CD14-positive monocyte (primary cell): ENCODE data around the gene GIGYF2. TPM values are rescaled to one million over a fixed set of nuclear protein-coding genes. Genes with fewer than 3 reads are reported as not detected.

Experiments used
- DNase-seq, 3 donors: peaks; one replicate each; pipeline ENCODE4 v3.0.0-alpha.2; 2011 to 2022
- H2AFZ ChIP-seq: 2 replicates; pipeline ENCODE4 v1.6.0; 2012; ENCODE audit warnings: mild to moderate bottlenecking, low read depth, low read length, inconsistent platforms; ENCODE audit not compliant: insufficient read depth, poor library complexity, severe bottlenecking
- H3K27ac ChIP-seq, 2 donors: 1 replicate in 1 of 2; 2 replicates in 1 of 2; pipeline ENCODE4 v1.5.1; 2012 to 2013; ENCODE audit warnings: low read length in 2 of 2, control low read depth in 1 of 2, inconsistent platforms in 1 of 2, low read depth in 1 of 2, mild to moderate bottlenecking in 1 of 2
- H3K27me3 ChIP-seq, 2 donors: one replicate each; pipeline versions ENCODE4 v1.6.0 to v1.6.1; 2011 to 2013; ENCODE audit warnings: low read length in 2 of 2; ENCODE audit not compliant: control insufficient read depth in 2 of 2, insufficient read depth in 2 of 2
- H3K36me3 ChIP-seq, 2 donors: replicated peaks in 1 of 2; 1 replicate in 1 of 2; 2 replicates in 1 of 2; pipeline versions ENCODE4 v1.5.1 to v1.6.1; 2012 to 2013; ENCODE audit warnings: low read length in 2 of 2, control low read depth in 1 of 2, inconsistent platforms in 1 of 2, mild to moderate bottlenecking in 1 of 2; ENCODE audit not compliant: insufficient read depth in 2 of 2, control insufficient read depth in 1 of 2
- H3K4me1 ChIP-seq, 2 donors: 1 replicate in 1 of 2; 2 replicates in 1 of 2; pipeline versions ENCODE4 v1.5.1 to v1.6.1; 2012 to 2013; ENCODE audit warnings: low read length in 2 of 2, control low read depth in 1 of 2, inconsistent platforms in 1 of 2, mild to moderate bottlenecking in 1 of 2, moderate library complexity in 1 of 2; ENCODE audit not compliant: insufficient read depth in 2 of 2, control insufficient read depth in 1 of 2
- H3K4me2 ChIP-seq: replicated peaks from 2 replicates; pipeline ENCODE3; 2012; ENCODE audit warnings: low read length, moderate library complexity, mild to moderate bottlenecking; ENCODE audit not compliant: poor library complexity, severe bottlenecking; ENCODE audit errors: extremely low read depth
- H3K4me3 ChIP-seq, 3 experiments: fragments of 200-600 bp in 1 of 3; sonication (generic) in 1 of 3; replicated peaks in 1 of 3; 1 replicate in 2 of 3; 2 replicates in 1 of 3; pipeline ENCODE4 v1.5.1; 2011 to 2013; ENCODE audit warnings: low read length in 3 of 3, mild to moderate bottlenecking in 3 of 3, control low read depth in 2 of 3, low read depth in 2 of 3, inconsistent platforms in 1 of 3, moderate library complexity in 1 of 3
- H3K79me2 ChIP-seq: 2 replicates; pipeline ENCODE4 v1.6.0; 2012; ENCODE audit warnings: mild to moderate bottlenecking, control low read depth, inconsistent platforms, low read length, moderate library complexity; ENCODE audit not compliant: insufficient read depth
- H3K9ac ChIP-seq: 2 replicates; pipeline ENCODE4 v1.6.0; 2017; ENCODE audit warnings: low read length, mild to moderate bottlenecking; ENCODE audit not compliant: insufficient read depth, poor library complexity, severe bottlenecking
- H3K9me3 ChIP-seq, 2 donors: replicated peaks in 1 of 2; 1 replicate in 1 of 2; 2 replicates in 1 of 2; pipeline versions ENCODE4 v1.5.1 to v1.6.1; 2012 to 2013; ENCODE audit warnings: low read length in 2 of 2, control low read depth in 1 of 2; ENCODE audit not compliant: control insufficient read depth in 1 of 2, insufficient read depth in 1 of 2
- H4K20me1 ChIP-seq: 2 replicates; pipeline ENCODE4 v1.6.0; 2012; ENCODE audit warnings: mild to moderate bottlenecking, low read length, control low read depth, moderate library complexity; ENCODE audit not compliant: insufficient read depth
- H3K27ac Mint-ChIP-seq, 7 donors: one replicate each; pipeline ENCODE4 v1.8.0; 2020; ENCODE audit warnings: mild to moderate bottlenecking in 7 of 7, mixed read lengths in 7 of 7, moderate library complexity in 6 of 7, inconsistent platforms in 2 of 7
- H3K27me3 Mint-ChIP-seq, 3 donors: one replicate each; pipeline ENCODE4 v1.8.0; 2021 to 2022; ENCODE audit warnings: low read depth in 3 of 3, mild to moderate bottlenecking in 3 of 3, mixed read lengths in 3 of 3, moderate library complexity in 3 of 3, inconsistent platforms in 1 of 3
- H3K36me3 Mint-ChIP-seq, 2 donors: one replicate each; pipeline ENCODE4 v1.8.0; 2020; ENCODE audit warnings: mixed read lengths in 2 of 2, inconsistent platforms in 1 of 2, mild to moderate bottlenecking in 1 of 2
- H3K4me1 Mint-ChIP-seq: one replicate; pipeline ENCODE4 v1.8.0; 2020; ENCODE audit warnings: mild to moderate bottlenecking, mixed read lengths
- H3K4me3 Mint-ChIP-seq, 2 donors: one replicate each; pipeline ENCODE4 v1.8.0; 2020; ENCODE audit warnings: mild to moderate bottlenecking in 2 of 2, mixed read lengths in 2 of 2, moderate library complexity in 1 of 2
- H3K9me3 Mint-ChIP-seq, 7 donors: one replicate each; pipeline ENCODE4 v1.8.0; 2020 to 2022; ENCODE audit warnings: mixed read lengths in 7 of 7, mild to moderate bottlenecking in 6 of 7, moderate library complexity in 6 of 7, inconsistent platforms in 2 of 7
- CTCF ChIP-seq: fragments of 200-600 bp; IDR thresholded peaks from one replicate; pipeline ENCODE4 v1.8.0; 2022; ENCODE audit warnings: antibody characterized with exemption, mild to moderate bottlenecking
- WGBS: methylation state at CpG from one replicate; pipeline ENCODE4 v1.1.5; 2013; ENCODE audit warnings: missing lambda C conversion rate; ENCODE audit not compliant: insufficient coverage; 5-methylcytosine and 5-hydroxymethylcytosine counted together
- intact Hi-C, 2 donors: fragments of 100-400 bp; cut with micrococcal nuclease; formaldehyde crosslinking; loops; one replicate each; pipeline versions ENCODE4 v1.15.0 to v1.15.1; 2023
- polyA plus RNA-seq, 3 donors: library from polyadenylated mRNA; depleted of rRNA in 1 of 3; unstranded in 2 of 3; stranded (reverse) in 1 of 3; fragments of 300-500 nt in 2 of 3; fragments of >200 nt in 1 of 3; fragmentation: Illumina TruSeq in 2 of 3; gene quantifications; 1 replicate in 2 of 3; 2 replicates in 1 of 3; pipeline ENCODE4 v1.2.3, GENCODE V29; 2012 to 2021

Gene GIGYF2
- polyA plus RNA-seq, 3 donors: 7.7 to 20.7 (median 17.3) TPM

DNA sequence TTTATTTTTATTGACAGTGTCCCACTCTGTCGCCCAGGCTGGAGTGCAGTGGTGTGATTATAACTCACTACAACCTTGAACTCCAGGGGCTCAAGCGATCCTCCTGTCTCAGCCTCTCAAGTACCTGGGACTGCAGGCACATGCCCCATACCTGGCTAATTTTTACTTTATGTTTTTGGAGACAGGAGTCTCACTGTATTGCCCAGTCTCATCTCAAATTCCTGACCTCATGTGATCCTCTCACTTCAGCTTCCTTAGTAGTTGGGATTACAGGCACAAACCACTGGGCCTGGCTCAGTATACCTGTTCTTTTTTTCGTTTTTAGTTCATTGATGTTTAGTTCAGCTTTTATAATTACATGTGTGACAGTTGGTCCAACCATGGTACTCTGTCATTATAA is 132.9 kb downstream of the GIGYF2 start:
- no CpG with 5 or more reads among the region's 3 CpGs for WGBS
- no peak overlapping the region for H3K4me3 ChIP-seq
- H3K4me1 ChIP-seq: no peaks in the 10 kb centered on the region
- H3K4me2 ChIP-seq: no peak overlapping the region
- no peaks in the 10 kb centered on the region for H3K9me3 ChIP-seq
- Mint-ChIP-seq H3K4me1 (no peaks in the 10 kb centered on the region), H3K9me3 (peaks cover 0 to 3% (median 0%) of the 10 kb centered on the region in 7 donors), H3K4me3 (no peak overlapping the region), H3K36me3 (peaks cover 82 to 88% of the 10 kb centered on the region in 2 donors), H3K27me3 (peaks cover 0 to 1% (median 0%) of the 10 kb centered on the region in 3 donors), H3K27ac (peak overlapping the region in 1 of 7 donors; percentile 12)
- no peaks in the 10 kb centered on the region for H3K27me3 ChIP-seq
- H3K9ac ChIP-seq: no peak overlapping the region
- H2AFZ ChIP-seq: no peak overlapping the region
- no peaks in the 10 kb centered on the region for H3K79me2 ChIP-seq
- H3K27ac ChIP-seq: no peak overlapping the region
- intact Hi-C loops: loop anchor here in 1 of 2 donors (10.0 kb wide), 1 partner anchor 425 kb away; the partner anchor contains the start of gene ATG16L1
- no peak for TF ChIP-seq CTCF
- H3K36me3 ChIP-seq: peaks cover 68 to 90% of the 10 kb centered on the region in 2 donors
- peaks cover 25% of the 10 kb centered on the region for H4K20me1 ChIP-seq
- DNase-seq: no peak

DNA sequence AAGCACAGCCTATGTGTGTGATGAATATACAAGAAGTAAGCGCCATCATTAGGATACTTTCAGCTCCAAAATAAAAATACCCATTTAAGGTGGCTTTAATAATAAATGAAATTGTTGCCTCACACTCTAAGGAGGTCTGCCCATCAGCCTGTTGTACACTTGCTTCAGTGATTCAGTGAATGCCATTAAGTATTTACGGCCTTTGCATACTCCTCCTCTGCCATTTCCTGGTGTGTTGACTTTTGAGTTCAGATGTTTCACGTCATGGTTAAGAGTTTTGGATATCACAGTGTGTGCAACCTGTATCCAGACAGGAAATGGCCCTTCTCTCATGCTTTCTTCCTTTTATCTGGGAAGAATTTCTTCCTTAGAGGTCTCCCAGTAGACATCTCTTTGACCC is 134.4 kb downstream of the GIGYF2 start:
- no peak for TF ChIP-seq CTCF
- no peak for DNase-seq
- Histone ChIP-seq H4K20me1 (peaks cover 31% of the 10 kb centered on the region), H3K79me2 (peaks cover 5% of the 10 kb centered on the region), H3K27ac (no peak overlapping the region), H3K4me3 (no peak overlapping the region), H3K4me1 (no peaks in the 10 kb centered on the region), H3K27me3 (no peaks in the 10 kb centered on the region), H3K9me3 (no peaks in the 10 kb centered on the region), H3K9ac (no peak overlapping the region), H3K36me3 (peaks cover 71 to 91% of the 10 kb centered on the region in 2 donors), H2AFZ (no peak overlapping the region), H3K4me2 (no peak overlapping the region)
- no peaks in the 10 kb centered on the region for H3K9me3 Mint-ChIP-seq
- intact Hi-C loops: loop anchor here in 1 of 2 donors (10.0 kb wide), 1 partner anchor 423 kb away; the partner anchor contains the start of gene ATG16L1
- no peaks in the 10 kb centered on the region for H3K27me3 Mint-ChIP-seq
- peaks cover 78 to 85% of the 10 kb centered on the region in 2 donors for H3K36me3 Mint-ChIP-seq
- no peaks in the 10 kb centered on the region for H3K4me1 Mint-ChIP-seq
- H3K27ac Mint-ChIP-seq: no peak overlapping the region
- WGBS: no CpG with 5 or more reads among the region's 3 CpGs
- H3K4me3 Mint-ChIP-seq: no peak overlapping the region
